ENCODE measurements around the gene PSORS1C2.
"Not testable (repeated sequence)": the region's sequence is repeated elsewhere in the genome, so short reads cannot be mapped to it uniquely, and the experiment has no call there.

PSORS1C2 gene

DNA sequence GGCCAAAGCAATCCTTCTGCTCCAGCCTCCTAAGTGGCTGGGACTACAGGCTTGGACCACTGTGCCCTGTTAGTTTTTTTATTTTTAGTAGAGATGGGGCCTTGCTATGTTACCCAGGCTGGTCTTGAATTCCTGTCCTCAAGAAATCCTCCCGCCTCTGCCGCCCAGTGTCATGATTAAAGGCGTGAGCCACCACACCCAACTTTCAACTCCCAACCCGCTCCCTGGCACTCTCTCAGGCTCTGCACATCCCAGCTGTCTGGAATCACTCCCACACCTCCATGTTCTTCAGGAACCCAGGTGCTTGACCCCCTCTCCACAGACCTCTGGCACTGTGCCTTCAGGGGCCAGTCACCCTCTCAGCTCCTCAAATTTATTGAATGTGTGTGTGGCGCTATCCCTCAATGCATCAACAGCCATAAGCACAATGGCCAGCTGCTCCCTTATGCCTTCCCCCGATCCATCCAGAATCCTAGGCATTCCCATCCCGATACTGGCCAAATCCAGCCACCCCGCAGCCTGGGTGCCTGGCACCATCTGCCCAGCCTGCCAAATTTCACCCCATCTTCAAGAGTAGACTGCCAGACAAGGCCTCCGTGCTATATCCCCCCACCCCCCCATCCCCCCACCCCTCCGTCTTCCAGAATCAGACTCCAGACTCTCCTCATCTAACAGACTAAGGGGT is 32.3 kb upstream of the PSORS1C2 start:
- H3K36me3 ChIP-seq (ENCODE audit: control insufficient read depth, insufficient read depth, low read length), result no peaks in the 10 kb centered on the region
- H3K27me3 ChIP-seq (ENCODE audit: control insufficient read depth, insufficient read depth, low read length), result no peaks in the 10 kb centered on the region
- H3K4me3 ChIP-seq (ENCODE audit: low read depth, low read length), result no peak overlapping the region
- no peaks in the 10 kb centered on the region for H3K4me1 ChIP-seq
- TF ChIP-seq, protein P1, sequence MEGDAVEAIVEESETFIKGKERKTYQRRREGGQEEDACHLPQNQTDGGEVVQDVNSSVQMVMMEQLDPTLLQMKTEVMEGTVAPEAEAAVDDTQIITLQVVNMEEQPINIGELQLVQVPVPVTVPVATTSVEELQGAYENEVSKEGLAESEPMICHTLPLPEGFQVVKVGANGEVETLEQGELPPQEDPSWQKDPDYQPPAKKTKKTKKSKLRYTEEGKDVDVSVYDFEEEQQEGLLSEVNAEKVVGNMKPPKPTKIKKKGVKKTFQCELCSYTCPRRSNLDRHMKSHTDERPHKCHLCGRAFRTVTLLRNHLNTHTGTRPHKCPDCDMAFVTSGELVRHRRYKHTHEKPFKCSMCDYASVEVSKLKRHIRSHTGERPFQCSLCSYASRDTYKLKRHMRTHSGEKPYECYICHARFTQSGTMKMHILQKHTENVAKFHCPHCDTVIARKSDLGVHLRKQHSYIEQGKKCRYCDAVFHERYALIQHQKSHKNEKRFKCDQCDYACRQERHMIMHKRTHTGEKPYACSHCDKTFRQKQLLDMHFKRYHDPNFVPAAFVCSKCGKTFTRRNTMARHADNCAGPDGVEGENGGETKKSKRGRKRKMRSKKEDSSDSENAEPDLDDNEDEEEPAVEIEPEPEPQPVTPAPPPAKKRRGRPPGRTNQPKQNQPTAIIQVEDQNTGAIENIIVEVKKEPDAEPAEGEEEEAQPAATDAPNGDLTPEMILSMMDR (IDR thresholded peaks at IDR 0.05), result no peak
- H3K9ac ChIP-seq, result no peak overlapping the region
- H3K9me3 ChIP-seq (ENCODE audit: control insufficient read depth, low read length), result no peaks in the 10 kb centered on the region
- H3K27ac ChIP-seq, result no peak overlapping the region
- no peaks in the 10 kb centered on the region for H3K79me2 ChIP-seq
- H3K4me2 ChIP-seq (ENCODE audit: low read length), result no peak overlapping the region
- no peak overlapping the region for H2AFZ ChIP-seq

DNA sequence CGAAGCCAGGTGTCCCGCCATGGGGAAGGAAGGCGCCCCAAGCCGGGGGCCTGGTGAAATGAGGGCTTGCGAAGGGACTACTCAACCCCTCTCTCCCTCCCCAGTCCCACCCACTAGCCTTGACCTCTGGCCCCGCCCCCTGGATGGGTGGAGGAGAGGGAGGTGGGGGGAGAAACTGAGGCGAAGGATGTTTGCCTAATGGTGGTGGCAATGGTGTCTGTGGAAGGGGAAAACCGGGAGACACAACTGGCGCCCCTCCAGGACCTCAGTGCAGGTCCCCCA is 31.7 kb upstream of the PSORS1C2 start, which contains the start of gene POU5F1:
Gene POU5F1, minus strand, starts transcription at position 83 of the 282 bp plus-strand sequence. Its CDS starts 62 bp downstream, at position 21.
- H2AFZ ChIP-seq, result no peak within 1 kb of the TSS
- TF ChIP-seq, protein P1 (IDR thresholded peaks at IDR 0.05), result no peak
- no peaks in the 10 kb centered on the region for H3K27me3 ChIP-seq (ENCODE audit: control insufficient read depth, insufficient read depth, low read length)
- no peaks in the 10 kb centered on the region for H3K36me3 ChIP-seq (ENCODE audit: control insufficient read depth, insufficient read depth, low read length)
- H3K4me3 ChIP-seq (ENCODE audit: low read depth, low read length), result no peak within 1 kb of the TSS
- H3K9me3 ChIP-seq (ENCODE audit: control insufficient read depth, low read length), result no peaks in the 10 kb centered on the region
- H3K4me1 ChIP-seq, result no peaks in the 10 kb centered on the region
- H3K4me2 ChIP-seq (ENCODE audit: low read length), result no peak within 1 kb of the TSS
- H3K27ac ChIP-seq, result no peak within 1 kb of the TSS
- no peak within 1 kb of the TSS for H3K9ac ChIP-seq
- no peaks in the 10 kb centered on the region for H3K79me2 ChIP-seq

DNA sequence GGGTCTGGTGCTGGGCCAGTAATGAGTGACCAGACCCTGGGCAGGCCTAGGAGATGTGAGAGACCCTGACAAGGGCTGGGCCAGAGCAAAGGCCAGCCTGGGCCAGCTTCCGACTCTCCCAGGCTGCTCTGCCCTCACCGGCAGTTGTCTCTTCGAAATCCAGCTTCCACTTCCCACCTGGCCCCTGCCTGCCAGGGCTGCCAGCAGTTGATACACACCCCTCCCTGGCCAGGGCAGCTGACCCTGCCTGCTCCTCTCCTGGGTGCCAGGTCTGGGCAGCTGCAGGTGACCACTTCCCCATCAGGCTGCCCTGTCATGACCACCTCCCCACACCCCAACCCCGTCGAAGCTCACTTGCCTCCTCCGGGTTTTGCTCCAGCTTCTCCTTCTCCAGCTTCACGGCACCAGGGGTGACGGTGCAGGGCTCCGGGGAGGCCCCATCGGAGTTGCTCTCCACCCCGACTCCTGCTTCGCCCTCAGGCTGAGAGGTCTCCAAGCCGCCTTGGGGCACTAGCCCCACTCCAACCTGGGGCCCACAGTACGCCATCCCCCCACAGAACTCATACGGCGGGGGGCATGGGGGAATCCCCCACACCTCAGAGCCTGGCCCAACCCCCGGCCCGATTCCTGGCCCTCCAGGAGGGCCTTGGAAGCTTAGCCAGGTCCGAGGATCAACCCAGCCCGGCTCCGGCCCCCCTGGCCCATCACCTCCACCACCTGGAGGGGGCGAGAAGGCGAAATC is 31.2 kb upstream of the PSORS1C2 start:
- not testable (repeated sequence) for H3K79me2 ChIP-seq; H2AFZ ChIP-seq; H3K36me3 ChIP-seq (ENCODE audit: control insufficient read depth, insufficient read depth, low read length); H3K27me3 ChIP-seq (ENCODE audit: control insufficient read depth, insufficient read depth, low read length); H3K4me2 ChIP-seq (ENCODE audit: low read length); H3K9me3 ChIP-seq (ENCODE audit: control insufficient read depth, low read length); H3K4me1 ChIP-seq; H3K4me3 ChIP-seq (ENCODE audit: low read depth, low read length); H3K9ac ChIP-seq; H3K27ac ChIP-seq

DNA sequence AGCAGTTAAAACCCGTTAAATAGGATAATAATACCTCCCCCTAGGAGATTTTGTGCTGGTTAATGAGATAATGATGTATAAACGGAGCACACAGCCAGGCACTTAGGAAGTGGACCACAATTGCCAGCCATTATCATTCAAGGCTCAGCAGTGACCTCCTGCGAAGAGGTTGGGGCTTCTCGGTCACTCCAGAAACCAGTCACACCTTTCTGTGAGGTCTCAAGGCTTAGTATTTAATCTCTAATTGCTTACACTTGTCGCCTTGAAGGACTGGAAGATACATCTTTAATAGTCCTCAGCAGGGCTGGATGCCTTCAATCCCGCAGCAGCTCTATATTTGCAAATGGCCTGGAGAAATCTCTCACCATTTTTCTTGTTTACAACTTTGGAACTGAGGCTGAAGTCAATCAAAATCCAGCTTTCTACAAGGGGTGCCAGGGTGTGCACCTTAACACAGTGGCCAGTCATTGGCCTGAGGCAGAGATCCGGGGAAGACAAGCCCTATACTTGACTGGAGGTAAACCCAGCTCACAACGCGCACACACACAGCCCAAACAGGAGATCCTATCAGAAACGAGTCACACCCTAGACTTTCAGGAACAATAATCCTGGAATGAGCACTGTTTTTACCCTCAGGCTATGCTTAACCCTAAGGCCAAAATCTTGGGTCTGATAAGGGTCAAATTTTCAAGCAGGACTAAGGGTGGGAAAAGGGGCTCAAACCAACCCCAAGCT is 30.4 kb upstream of the PSORS1C2 start:
- Histone ChIP-seq H3K4me1 (no peaks in the 10 kb centered on the region), H3K9me3 (ENCODE audit: control insufficient read depth, low read length) (no peaks in the 10 kb centered on the region), H3K4me3 (ENCODE audit: low read depth, low read length) (no peak overlapping the region), H3K27me3 (ENCODE audit: control insufficient read depth, insufficient read depth, low read length) (no peaks in the 10 kb centered on the region), H3K4me2 (ENCODE audit: low read length) (no peak overlapping the region), H3K27ac (no peak overlapping the region), H3K36me3 (ENCODE audit: control insufficient read depth, insufficient read depth, low read length) (no peaks in the 10 kb centered on the region), H3K79me2 (no peaks in the 10 kb centered on the region), H3K9ac (no peak overlapping the region), H2AFZ (no peak overlapping the region)
- TF ChIP-seq, protein P1 (IDR thresholded peaks at IDR 0.05), result no peak

DNA sequence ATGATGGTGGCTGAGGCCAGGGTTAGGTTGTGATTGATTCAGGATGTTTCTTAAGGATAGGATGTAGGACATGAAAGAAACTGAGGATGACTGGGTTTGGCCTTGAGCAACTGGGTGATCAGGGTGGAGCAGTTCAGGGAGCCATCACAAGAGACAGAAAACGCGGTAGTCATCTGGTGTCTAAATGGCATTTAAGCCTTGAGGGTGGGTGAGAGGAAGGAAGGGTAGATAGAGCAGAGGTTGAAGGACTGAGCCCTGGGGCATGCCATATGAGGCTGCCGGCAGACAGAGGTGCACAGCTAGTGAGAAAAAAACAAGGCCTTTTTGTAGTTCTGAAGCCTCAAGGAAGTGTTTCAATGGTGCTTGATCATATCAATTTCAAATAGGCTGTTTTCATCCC is 29.7 kb upstream of the PSORS1C2 start:
- Histone ChIP-seq H3K4me1 (peaks cover 4% of the 10 kb centered on the region), H3K79me2 (no peaks in the 10 kb centered on the region), H3K4me2 (ENCODE audit: low read length) (no peak overlapping the region), H3K9ac (no peak overlapping the region), H3K27me3 (ENCODE audit: control insufficient read depth, insufficient read depth, low read length) (no peaks in the 10 kb centered on the region), H3K27ac (no peak overlapping the region), H3K9me3 (ENCODE audit: control insufficient read depth, low read length) (no peaks in the 10 kb centered on the region), H3K36me3 (ENCODE audit: control insufficient read depth, insufficient read depth, low read length) (no peaks in the 10 kb centered on the region), H2AFZ (no peak overlapping the region), H3K4me3 (ENCODE audit: low read depth, low read length) (no peak overlapping the region)
- TF ChIP-seq, protein P1 (IDR thresholded peaks at IDR 0.05), result no peak

All from parathyroid adenoma (tissue), 2 donors.